Keratinocyte (primary cell): Measurements from ENCODE around the gene TRAM2. TPM values are rescaled to one million over a fixed set of nuclear protein-coding genes. Genes with fewer than 3 reads are reported as not detected.

Experiments used
- DNase-seq: peaks from one replicate; pipeline ENCODE4 v3.0.0-alpha.2; 2011; ENCODE audit warnings: low read depth, missing footprints, low spot score
- FAIRE-seq: peaks from 2 replicates; lab custom pipeline; 2011; peaks lifted over from hg19 to GRCh38; lab: Jason Lieb, UNC
- H2AFZ ChIP-seq: 2 replicates; pipeline ENCODE4 v1.6.0; 2012; ENCODE audit warnings: low read length, control low read depth, inconsistent platforms; ENCODE audit not compliant: control insufficient read depth
- H3K27ac ChIP-seq: 2 replicates; pipeline ENCODE4 v1.5.1; 2011; ENCODE audit warnings: low read length; ENCODE audit not compliant: control insufficient read depth, insufficient read depth
- H3K27me3 ChIP-seq: 3 replicates; pipeline ENCODE4 v1.6.0; 2011; ENCODE audit warnings: low read length; ENCODE audit not compliant: control insufficient read depth, insufficient read depth; ENCODE audit errors: extremely low read depth
- H3K36me3 ChIP-seq, 2 experiments: 2 replicates in 1 of 2; 3 replicates in 1 of 2; pipeline ENCODE4 v1.5.1; 2011; ENCODE audit warnings: low read length in 2 of 2, mild to moderate bottlenecking in 1 of 2; ENCODE audit not compliant: control insufficient read depth in 2 of 2, insufficient read depth in 2 of 2; ENCODE audit errors: extremely low read depth in 1 of 2
- H3K4me1 ChIP-seq: 3 replicates; pipeline ENCODE4 v1.5.1; 2011; ENCODE audit warnings: low read length; ENCODE audit not compliant: control insufficient read depth, insufficient read depth; ENCODE audit errors: extremely low read depth
- H3K4me2 ChIP-seq: 3 replicates; pipeline ENCODE4 v1.6.0; 2011; ENCODE audit warnings: low read depth, low read length; ENCODE audit not compliant: control insufficient read depth, insufficient read depth; ENCODE audit errors: extremely low read depth
- H3K4me3 ChIP-seq, 3 experiments: fragments of 200-600 bp in 1 of 3; sonication (generic) in 1 of 3; 2 replicates in 2 of 3; 3 replicates in 1 of 3; pipeline ENCODE4 v1.5.1; 2011 to 2016; ENCODE audit warnings: low read length in 3 of 3, mild to moderate bottlenecking in 3 of 3, control low read depth in 2 of 3, inconsistent platforms in 1 of 3, low read depth in 1 of 3, mixed read lengths in 1 of 3, mixed run types in 1 of 3, moderate library complexity in 1 of 3; ENCODE audit not compliant: control insufficient read depth in 2 of 3, insufficient read depth in 2 of 3; ENCODE audit errors: extremely low read depth in 1 of 3
- H3K79me2 ChIP-seq: 2 replicates; pipeline ENCODE4 v1.6.0; 2012; ENCODE audit warnings: low read length; ENCODE audit not compliant: control insufficient read depth, insufficient read depth
- H3K9ac ChIP-seq: 3 replicates; pipeline ENCODE4 v1.6.0; 2011; ENCODE audit warnings: low read length; ENCODE audit not compliant: control insufficient read depth, insufficient read depth; ENCODE audit errors: extremely low read depth
- H3K9me1 ChIP-seq: 3 replicates; pipeline ENCODE4 v1.6.0; 2011; ENCODE audit warnings: low read length; ENCODE audit not compliant: control insufficient read depth, insufficient read depth; ENCODE audit errors: extremely low read depth
- H3K9me3 ChIP-seq: 2 replicates; pipeline ENCODE4 v1.5.1; 2012; ENCODE audit warnings: low read depth, low read length; ENCODE audit not compliant: control insufficient read depth
- H4K20me1 ChIP-seq: 3 replicates; pipeline ENCODE4 v1.6.0; 2011; ENCODE audit warnings: low read length; ENCODE audit not compliant: control insufficient read depth, insufficient read depth; ENCODE audit errors: extremely low read depth
- EZH2 ChIP-seq: IDR thresholded peaks from one replicate; pipeline ENCODE4 v1.6.1; 2012; ENCODE audit warnings: inconsistent platforms, mild to moderate bottlenecking, low read length, moderate library complexity
- dilution Hi-C: fragments of 300-500 bp; cut with MboI; formaldehyde crosslinking; loops from one replicate; pipeline ENCODE4 v1.7.0; 2020; ENCODE audit warnings: low sequenced_read_pairs; ENCODE audit not compliant: extremely low pct_ligation_motif_present
- polyA plus RNA-seq, 5 experiments: library from polyadenylated mRNA; depleted of rRNA in 3 of 5; stranded (reverse) in 3 of 5; stranded (forward) in 1 of 5; unstranded in 1 of 5; fragments of >200 nt; gene quantifications; 1 replicate in 1 of 5; 2 replicates in 3 of 5; 3 replicates in 1 of 5; pipeline versions ENCODE4 v1.2.1 to v1.2.3, GENCODE V29; 2011 to 2012; ENCODE audit warnings: missing spikeins in 2 of 5, low read depth in 1 of 5, low replicate concordance in 1 of 5
- TF ChIP-seq, protein P1 (sequence below), 3 experiments: IDR thresholded peaks in 1 of 3; conservative IDR thresholded peaks in 1 of 3; optimal IDR thresholded peaks in 1 of 3; 2 replicates in 2 of 3; 3 replicates in 1 of 3; pipeline versions ENCODE3 to v1.5.1; 2011; ENCODE audit warnings: low read length in 3 of 3, mild to moderate bottlenecking in 3 of 3, moderate library complexity in 2 of 3, control low read depth in 1 of 3, inconsistent platforms in 1 of 3; ENCODE audit not compliant: insufficient read depth in 2 of 3; ENCODE audit errors: extremely low read depth in 1 of 3

Gene TRAM2
- polyA plus RNA-seq, 1 donor (not counting 4 experiments of a cell fraction or from before 2014, with no cell fraction given): 9.2 TPM

DNA sequence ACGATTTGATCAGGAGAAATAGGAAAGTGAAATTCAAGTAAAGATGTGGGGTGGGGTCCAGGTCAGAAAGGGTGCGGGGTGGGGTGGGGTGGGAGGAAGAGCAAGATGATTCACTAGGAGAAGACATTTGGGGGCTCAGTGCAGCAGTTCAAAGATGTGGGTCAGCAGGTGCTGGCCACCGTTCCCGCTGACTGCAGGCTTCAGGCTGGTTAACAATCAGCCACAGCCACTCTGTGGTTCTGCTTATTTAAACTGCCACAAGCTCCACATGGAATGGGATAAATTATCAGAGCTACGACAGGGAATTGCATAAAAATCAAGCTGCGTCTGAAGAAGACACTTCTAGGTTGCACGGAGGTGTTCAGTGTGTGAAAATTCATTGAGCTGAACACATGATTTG is 49.4 kb downstream of the TRAM2 start:
- Histone ChIP-seq H3K27me3 (no peaks in the 10 kb centered on the region), H3K9me1 (no peaks in the 10 kb centered on the region), H3K4me2 (no peak overlapping the region), H3K9me3 (no peaks in the 10 kb centered on the region), H4K20me1 (no peaks in the 10 kb centered on the region), H2AFZ (no peak overlapping the region), H3K79me2 (no peaks in the 10 kb centered on the region), H3K36me3 (no peaks in the 10 kb centered on the region), H3K4me3 (no peak overlapping the region), H3K9ac (no peak overlapping the region), H3K27ac (no peak overlapping the region), H3K4me1 (peaks cover 15% of the 10 kb centered on the region)
- dilution Hi-C loops: no loop called here
- DNase-seq (no peak), FAIRE-seq (no peak)
- no peak for TF ChIP-seq EZH2
- TF ChIP-seq, protein P1, sequence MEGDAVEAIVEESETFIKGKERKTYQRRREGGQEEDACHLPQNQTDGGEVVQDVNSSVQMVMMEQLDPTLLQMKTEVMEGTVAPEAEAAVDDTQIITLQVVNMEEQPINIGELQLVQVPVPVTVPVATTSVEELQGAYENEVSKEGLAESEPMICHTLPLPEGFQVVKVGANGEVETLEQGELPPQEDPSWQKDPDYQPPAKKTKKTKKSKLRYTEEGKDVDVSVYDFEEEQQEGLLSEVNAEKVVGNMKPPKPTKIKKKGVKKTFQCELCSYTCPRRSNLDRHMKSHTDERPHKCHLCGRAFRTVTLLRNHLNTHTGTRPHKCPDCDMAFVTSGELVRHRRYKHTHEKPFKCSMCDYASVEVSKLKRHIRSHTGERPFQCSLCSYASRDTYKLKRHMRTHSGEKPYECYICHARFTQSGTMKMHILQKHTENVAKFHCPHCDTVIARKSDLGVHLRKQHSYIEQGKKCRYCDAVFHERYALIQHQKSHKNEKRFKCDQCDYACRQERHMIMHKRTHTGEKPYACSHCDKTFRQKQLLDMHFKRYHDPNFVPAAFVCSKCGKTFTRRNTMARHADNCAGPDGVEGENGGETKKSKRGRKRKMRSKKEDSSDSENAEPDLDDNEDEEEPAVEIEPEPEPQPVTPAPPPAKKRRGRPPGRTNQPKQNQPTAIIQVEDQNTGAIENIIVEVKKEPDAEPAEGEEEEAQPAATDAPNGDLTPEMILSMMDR (optimal IDR thresholded peaks at IDR 0.05 in 1 of 3, IDR thresholded peaks at IDR 0.05 in 1 of 3, conservative IDR thresholded peaks at IDR 0.05 in 1 of 3; ENCODE audit: extremely low read depth in 1 of 3, insufficient read depth in 2 of 3, low read length in 3 of 3): no peak

GRCh38 chr6:52526634-52527033 is 50.2 kb downstream of the TRAM2 start:
- Histone ChIP-seq H3K27me3 (no peaks in the 10 kb centered on the region), H2AFZ (no peak overlapping the region), H3K4me2 (no peak overlapping the region), H3K4me1 (peaks cover 12% of the 10 kb centered on the region), H3K9ac (no peak overlapping the region), H3K36me3 (no peaks in the 10 kb centered on the region), H3K9me1 (no peaks in the 10 kb centered on the region), H3K27ac (no peak overlapping the region), H4K20me1 (no peaks in the 10 kb centered on the region), H3K79me2 (no peaks in the 10 kb centered on the region), H3K9me3 (no peaks in the 10 kb centered on the region), H3K4me3 (no peak overlapping the region)
- DNase-seq (no peak), FAIRE-seq (no peak)
- TF ChIP-seq, protein P1 (optimal IDR thresholded peaks at IDR 0.05 in 1 of 3, IDR thresholded peaks at IDR 0.05 in 1 of 3, conservative IDR thresholded peaks at IDR 0.05 in 1 of 3; ENCODE audit: extremely low read depth in 1 of 3, insufficient read depth in 2 of 3, low read length in 3 of 3): no peak
- TF ChIP-seq EZH2: no peak
- dilution Hi-C loops: no loop called here
